Stimulated activated CD4-positive, alpha-beta T cell treated with anti-CD3 and anti-CD28 coated beads, Interleukin-2, amount 100 ng/mL, for 24 hours (primary cell): ENCODE measurements around the gene PDK3.
A peak's percentile ranks its signal among the peaks of the same experiment; 100 is the strongest.

Source experiments
- DNase-seq, 2 donors: peaks; one replicate each; pipeline ENCODE4 v3.0.0-alpha.2; 2020

Gene PDK3

DNA sequence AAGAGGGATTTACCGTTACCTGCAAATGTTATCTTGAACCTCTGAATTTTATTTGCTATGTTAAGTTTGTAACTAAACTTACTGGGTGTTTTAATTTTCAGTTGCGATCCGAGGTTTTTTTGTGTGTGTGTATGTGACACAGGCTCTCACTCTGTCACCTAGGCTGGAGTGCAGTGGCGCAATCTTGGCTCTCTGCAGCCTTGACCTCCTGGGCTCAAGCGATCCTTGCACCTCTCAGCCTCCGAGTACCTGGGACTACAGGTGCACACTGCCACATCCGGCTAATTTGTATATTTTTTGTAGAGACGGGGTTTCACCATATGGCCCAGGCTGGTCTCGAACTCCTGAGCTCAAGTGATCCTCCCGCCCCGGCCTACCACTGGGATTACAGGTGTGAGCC is 18.5 kb downstream of the PDK3 start:
- DNase-seq, result no peak

DNA sequence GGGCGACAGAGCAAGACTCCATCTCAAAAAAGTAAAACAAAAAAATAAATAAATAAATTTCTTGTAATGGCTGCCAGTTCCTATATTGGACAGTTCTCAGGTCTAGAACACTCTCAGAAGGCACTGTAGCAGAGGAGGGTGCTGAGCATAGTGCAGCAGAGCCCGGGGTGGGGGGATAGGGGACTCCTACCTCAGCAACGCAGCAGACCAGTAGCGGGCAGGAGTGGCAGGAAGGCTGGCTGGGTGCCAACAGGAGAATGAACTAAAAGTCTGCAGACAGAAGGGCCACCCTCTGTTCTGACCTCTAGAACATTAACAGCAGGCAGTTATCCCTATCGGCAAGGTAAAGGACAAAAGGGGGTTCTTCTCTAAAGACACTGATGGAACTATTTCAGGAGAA is 20.2 kb downstream of the PDK3 start:
- DNase-seq, result no peak

DNA sequence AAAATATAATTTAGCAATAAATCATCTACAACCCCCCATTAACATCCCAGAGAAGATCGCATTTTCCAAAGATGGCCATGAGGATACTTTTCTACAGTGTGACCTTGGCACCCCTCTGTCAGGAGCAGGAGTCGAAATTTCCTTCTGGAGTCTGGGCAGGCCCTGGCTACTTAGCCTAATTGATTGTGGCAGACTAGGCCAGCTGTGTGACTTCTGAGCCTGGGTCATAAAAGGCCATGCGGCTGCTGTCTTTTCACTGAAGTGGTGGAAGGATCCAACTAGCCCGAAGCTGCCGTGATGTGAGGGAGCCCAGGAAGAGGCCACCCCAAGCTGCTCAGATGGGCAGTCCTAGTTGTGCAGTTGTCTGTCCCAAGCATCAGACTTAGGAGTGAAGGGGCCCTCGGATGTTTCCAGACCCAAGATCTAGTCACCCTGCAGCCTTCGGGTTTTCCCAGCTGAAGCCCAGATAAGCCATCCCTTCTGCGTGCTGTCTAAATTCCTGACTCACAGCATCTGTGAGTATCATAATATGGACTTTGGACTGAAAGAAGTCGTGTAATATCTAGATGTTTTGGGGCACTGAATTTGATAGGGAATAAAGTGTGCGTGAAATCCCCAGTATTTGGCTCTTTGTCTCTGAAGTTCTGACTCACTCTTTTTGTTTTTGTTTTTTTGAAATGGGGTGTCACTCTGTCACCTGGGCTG is 21.0 kb downstream of the PDK3 start:
- DNase-seq, result no peak

DNA sequence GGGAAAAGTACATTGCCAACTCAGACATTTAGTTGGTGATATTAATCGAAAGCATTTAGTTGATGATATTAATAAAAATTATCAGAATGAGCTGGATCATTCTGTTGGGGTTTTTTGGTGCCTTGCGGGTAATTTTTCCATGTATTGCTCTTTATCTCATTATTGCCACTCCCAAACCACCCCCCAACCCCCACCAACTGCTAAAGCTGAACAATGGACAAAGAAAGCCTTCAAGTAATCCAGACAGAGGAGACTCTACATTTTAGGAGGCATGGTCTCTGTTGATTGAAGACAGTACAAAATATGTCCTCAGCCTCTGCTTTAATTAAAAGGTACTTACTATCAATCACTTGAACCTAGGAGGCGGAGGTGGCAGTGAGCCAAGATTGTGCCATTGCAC is 22.5 kb downstream of the PDK3 start:
- no peak for DNase-seq

DNA sequence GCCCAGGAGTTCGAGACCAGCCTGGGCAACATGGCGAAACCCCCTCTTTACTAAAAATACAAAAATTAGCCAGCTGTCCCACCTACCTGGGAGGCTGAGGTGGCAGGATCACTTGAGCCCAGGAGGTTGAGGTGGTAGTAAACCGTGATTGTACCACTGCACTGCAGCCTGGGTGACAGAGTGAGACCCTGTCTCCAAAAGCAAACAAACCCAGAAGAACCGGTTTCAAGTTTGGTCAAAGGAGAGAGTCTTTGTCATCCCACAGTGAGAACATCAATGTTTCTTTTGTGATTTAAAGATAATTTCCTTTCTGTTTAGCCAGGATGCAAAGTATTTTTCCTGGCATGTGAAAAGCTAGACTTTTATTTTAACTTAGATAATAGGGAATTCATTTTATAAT is 26.7 kb downstream of the PDK3 start:
- no peak for DNase-seq

DNA sequence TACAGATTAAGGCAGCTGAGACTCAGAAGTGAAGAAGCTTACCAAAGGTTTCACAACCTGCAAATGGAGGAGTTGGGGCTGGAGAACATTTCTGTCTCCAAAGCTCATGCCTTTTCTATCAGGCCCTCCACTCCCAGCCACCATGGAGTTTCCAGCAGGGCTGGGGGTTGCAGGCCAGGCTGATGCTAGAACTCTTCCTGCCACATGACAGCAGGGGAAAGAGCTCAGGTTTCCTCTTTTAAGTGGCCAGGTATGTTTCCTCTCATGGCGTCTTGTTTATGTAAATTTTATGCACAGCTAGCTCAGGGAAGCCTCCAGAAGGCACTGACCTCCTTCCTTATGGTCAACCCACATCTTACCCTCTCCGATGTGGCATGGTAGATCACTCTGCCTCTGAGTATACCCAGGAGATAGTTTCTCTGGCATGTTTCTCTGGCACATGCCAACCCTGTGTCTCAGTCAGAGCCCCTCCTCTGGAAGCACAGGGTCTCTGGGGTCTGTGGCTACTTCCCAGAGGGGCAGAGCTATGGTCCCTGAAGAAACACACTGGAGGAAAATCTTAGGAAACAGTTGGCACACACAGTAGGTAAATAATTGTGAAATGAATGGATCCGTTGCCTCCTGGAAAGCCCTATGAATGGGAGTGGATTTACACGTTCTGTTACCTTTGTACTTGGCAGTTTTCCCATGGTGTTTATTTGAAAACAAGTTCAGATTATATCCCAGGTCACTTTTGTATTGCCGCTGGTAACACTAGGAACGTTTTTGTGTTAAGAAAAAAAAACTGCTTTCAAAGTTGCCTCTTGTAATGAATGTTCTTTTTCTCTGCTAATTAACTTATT is 28.9 kb downstream of the PDK3 start:
- DNase-seq, result no peak

DNA sequence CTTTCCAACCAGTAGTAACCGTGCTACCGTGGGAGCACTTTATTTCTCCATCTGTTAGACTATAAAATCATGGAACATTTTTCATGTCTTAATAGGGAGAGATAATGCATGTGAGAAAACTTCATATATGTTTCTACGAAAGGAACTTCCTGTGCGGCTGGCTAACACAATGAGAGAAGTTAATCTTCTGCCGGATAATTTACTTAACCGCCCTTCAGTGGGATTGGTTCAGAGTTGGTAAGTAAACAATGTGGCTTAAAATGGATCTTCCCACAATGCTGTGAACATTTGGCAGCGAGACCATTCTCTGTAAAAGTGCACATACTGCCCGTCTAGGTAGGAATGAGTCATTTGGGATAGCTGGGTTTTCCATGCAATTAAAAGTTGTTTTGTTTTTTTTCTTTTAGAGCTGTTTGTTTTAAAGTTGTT is 29.6 kb downstream of the PDK3 start:
- no peak for DNase-seq

DNA sequence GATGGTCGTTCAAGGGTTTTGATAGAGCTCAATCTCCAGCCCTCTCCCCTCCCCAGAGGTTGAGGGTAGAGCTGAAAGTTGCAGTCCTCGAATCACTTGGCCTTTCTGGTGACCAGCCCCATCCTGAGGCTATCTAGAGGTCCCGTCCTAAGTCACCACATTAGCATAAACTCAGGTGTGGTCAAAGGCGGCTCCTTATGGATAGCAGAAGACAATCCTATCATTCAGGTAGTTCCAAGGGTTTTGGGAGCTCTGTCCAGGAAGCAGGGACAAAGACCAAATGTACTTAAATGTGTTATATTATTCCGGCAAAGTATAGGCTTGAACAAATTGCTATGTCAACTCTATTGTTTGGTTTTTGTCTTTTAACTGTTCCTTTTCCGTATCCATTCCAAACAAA is 30.6 kb downstream of the PDK3 start:
- DNase-seq, result no peak

DNA sequence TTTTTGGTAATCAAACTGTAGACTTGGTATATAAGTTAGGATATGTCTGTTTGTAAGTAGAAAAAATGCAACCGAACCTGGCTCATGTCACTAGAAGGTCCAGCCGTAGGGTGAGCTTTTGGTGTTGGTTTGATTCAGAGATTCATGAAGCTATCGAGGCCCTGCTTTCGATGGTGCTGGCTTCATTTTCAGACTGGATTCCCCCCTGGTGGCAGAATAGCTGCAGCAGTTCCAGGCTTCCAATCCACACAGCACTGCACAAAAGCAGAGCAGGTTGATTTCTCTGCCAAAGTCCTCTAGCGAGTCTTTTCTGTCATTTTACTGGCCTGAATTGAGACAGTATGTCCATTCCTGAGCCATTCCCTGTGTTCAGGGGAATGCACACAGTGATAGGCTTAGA is 33.1 kb downstream of the PDK3 start:
- peak; percentile 6 to 23 for DNase-seq

DNA sequence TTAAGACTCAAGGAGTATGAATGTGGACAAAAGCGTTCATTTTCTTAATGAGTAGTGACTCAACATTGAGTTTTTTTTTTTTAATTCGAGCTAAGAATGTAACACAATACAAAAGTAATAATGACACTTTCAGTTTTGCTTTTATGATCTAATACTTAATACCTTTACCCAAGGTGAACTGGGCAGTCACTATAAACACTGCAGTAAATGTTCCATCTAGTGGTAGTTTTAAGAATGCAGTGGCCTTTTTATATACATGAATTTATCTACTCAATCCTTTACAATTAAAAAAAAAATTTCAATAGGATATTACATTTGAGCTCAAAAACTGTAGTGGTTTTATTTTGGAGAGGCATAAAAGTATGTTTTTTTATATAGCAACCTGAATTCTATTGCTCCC is 33.9 kb downstream of the PDK3 start:
- no peak for DNase-seq

DNA sequence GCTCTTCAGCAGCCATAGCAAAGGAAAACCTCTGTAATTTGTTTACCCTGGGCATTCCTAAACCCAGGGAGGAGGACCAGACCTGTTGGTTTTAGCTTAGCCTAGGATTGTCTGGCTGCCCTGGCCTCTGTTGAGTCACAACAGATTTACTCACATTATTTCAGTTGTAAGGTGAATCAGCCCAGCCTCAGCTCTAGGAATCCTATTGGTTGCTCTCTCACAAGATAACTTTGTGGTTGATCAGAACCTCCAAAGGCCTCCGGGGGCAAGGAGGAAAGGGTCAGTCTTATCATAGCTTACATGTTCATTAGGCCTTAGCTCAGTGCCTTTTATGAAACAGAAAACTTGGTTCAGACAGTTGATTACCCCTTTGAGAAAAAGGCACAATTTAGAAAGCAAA is 41.0 kb downstream of the PDK3 start:
- DNase-seq, result peak in 1 of 2 donors; percentile 9

DNA sequence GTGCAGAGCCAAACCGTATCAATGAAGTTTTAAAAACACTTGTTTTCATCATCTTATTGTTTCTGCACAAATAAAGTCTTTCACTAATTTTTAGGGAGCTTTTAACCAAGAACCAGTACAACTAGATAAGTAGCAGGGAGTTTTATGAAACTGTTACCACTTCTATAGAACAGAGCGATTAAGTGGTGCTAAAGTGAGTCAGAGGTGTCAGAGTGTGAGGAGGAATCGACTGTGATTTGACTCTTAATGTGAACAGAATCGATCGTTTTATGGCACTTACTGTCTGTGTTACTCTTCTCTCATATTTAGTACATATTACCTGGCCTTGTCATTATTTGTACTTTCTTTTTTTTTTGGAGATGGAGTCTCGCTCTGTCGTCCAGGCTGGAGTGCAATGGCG is 43.3 kb downstream of the PDK3 start:
- no peak for DNase-seq

DNA sequence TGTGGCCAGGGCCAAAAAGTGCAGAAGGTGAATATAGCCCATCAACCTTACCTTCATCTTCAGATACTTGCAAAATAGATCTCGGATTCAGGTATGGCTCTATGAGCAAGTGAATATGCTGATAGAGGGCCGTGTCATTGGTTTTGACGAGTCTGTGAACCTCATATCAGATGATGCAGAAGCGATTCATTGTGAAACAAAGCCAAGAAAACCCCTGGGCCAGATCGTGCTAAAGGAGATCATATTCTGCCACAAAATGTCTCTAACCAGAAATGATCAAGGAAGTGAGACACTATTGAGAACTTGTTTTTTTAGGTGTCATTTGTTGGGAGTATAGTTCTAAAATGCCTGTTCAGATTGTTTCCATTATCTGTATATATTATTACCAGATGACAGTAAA is 48.3 kb downstream of the PDK3 start:
- peak; percentile 11 to 18 for DNase-seq

DNA sequence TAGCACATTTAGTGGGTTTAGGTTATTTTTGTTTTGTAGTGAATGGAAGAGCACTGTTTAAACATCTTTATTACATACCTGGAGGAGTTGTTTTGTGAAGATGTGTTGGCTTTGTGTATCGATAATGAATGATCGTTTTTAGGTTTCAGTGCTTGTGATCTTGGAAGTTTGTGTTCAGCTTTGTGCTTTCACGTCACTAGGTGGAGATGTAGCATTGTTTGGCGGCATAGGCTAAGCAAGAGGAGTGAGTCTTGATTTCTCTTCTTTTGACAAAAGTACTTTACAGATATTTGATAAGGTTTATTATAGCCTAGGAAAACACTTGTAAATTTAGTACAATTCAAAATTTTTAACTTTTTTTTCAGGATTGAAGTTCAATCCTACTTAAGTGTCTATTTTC is 50.4 kb downstream of the PDK3 start:
- no peak for DNase-seq

DNA sequence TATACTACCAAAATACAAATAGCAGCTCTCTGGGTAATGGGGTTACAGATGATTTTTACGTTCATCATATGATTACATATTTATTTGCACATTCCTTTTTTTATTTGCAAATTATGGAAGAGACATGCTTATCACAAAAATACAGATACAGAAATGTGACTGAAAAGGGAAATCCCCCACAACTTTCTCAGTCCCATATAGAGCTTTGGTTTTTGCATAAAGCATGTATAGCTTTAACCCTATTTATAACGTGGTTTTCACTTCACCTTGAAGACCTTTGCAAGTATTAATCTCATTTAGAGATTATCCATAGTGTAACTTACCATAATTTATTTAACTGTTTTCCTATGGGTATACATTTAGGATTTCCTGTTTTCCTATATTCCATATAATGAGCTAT is 55.4 kb downstream of the PDK3 start:
- DNase-seq, result no peak

DNA sequence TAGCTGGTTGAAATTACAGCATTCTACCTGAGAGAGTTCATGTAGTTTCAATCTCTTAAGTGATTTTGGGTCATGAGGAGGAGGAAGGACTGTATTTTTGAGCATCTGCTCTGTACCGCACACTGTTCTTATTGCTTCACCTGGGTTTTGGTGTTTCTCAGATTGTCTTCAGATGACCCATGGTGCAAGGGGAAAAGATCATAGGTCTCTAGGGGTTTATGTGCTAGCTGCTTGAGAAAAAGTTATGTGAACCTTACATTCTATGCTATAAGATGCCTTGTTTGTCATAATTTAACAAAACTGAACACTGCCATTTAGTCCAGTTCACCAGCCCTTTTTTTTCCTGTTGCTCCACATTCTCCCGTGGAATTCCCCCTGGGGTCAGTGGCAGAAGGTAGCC is 60.4 kb downstream of the PDK3 start:
- no peak for DNase-seq

DNA sequence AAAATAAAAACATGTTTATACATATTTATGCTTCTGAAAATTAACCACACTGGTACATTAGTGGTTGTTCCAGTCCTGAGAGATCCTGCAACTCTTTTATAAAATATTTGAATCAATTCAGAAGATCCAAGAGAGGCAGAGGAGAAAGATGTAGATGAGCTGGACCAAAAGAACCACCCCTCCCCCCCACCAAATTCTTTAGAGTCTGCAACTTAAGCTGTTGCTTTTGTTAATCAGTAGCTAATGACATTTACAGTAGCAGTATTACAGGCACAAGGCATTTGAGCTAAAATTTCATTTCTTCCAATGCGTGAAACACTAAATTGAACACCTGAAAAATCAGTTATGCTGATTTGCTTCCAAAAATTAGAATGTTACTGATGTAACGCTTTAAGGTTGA is 61.5 kb downstream of the PDK3 start:
- DNase-seq, result no peak

DNA sequence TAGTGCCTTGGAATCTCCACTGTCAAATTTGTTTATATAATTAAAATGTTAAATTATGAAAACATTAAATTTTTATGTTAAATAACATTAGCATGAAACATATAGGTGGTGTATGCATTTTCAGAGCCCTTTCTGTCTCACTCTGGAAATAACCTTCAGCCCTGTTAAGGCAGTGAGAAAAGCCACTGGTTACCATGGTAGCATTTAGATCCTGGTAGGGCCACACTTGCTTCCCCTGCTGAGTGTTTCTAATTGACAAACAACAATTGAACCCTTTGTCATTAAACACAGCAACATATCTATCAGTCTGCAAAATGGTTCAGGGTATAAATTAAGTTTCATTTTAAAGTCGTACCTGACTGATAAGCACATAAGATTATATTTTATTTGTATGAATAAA is 63.5 kb downstream of the PDK3 start:
- no peak for DNase-seq

DNA sequence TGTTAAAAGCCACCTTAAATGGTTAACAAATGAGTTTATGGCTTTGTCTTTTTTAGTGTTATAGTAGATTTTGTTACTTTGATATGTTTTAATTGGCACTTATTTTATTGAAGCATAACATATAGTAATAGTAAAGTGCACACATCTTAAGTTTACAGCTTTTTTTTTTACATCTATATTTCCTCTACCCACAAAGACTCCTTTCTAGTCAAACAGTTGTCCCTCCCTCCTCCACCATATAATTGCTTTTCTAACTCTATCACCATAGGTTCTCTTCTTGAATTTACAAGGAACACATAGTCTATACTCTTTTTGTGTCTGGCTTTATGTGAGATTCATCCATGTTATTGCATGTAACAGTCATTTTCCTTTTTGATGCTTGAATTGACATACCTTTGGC is 71.5 kb downstream of the PDK3 start:
- no peak for DNase-seq

DNA sequence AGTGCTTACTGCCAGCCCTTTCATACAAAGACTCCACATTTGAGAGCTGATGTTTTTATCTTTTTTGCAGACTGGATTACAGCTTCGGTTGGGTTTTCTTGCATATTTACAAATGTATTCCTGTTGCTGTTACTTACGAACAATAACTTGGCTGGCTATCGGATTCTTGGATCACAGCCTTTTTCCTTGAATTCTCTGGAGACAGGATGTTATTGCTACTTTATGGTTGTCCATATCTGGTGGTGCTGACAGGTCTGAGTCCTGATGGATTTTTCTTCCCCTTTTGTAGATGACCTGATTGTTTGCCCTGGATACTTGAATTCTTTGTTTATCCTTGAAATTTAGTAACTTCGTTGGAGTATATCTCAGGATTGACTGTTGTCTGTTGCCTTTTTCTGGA is 77.7 kb downstream of the PDK3 start:
- no peak for DNase-seq

DNA sequence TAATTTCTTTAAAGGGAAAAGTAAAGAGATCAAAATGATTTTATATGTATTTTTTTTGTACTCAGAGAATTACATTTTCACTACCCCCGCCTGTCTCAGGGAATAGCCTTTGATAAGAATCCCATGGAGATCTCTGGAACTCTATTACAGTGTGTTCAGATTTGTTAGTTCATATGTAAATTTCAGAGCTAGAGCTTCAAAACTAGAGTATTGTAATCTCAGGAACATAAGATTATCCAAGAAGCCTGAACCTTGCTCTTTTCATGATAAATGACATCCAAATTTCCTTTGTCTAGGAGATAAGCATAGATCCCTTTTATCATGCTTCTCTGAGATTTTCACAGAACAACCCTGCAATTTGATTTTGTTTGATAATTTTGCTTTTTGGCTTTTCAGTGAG is 82.9 kb downstream of the PDK3 start:
- no peak for DNase-seq

DNA sequence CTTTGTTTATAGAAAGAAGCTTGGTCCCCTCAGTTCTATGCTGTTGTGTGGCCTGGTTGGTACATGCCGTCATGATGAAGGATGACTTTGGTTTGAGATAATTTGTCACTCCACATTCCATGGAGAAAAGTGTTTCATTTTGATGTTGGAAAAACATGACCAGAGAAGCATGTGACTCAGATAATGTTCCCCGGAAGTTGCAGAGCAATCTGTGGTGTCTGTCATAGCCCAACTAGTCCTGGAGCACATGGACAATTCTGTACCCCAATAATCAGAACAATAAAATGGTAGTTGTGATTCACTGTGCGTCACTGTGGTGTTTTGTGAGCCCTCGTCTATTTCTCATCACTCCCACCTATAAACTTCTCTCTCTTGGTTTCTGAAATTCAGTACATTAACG is 85.1 kb downstream of the PDK3 start:
- DNase-seq, result no peak

DNA sequence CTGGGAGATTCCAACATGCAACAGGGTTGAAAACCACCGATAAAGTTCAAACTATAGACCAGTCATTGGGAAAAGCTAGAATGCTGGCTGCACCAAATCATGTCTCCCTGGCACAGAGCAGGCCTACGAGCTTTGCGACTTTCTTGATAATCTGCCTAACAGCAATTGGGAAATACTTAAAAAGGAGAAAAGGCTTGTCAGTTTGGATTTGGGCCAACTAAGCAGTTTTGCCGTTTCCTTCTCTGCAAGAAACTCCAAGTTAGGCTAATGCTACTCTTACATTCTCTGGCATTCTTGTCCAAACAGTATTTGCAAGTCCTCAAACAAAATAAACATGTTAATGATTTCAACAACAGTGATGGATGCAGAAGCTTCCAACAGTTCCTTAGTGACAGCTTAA is 87.9 kb downstream of the PDK3 start:
- no peak for DNase-seq

DNA sequence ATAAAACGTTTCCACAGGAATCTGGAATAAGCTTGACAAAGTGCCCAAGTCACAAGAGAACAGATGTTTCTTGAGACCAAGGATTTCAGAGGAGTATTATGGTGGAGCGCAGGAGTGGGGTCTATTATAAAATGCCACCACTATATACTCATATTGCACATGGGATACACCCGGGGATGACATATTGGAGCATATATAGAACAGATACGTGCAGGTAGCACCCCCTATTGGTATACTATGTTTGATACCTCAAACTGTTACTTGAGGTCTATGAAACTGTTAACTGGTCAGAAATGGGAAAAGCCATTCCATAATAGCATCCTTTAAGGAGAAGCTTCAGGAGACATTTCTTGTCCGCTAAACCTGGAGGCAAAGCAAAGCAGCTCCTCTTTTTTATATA is 96.0 kb downstream of the PDK3 start:
- no peak for DNase-seq
